ENCODE data around the gene SPOCK1. TPM values are rescaled to one million over a fixed set of nuclear protein-coding genes. Genes with fewer than 3 reads are reported as not detected.
A peak's percentile ranks its signal among the peaks of the same experiment; 100 is the strongest.

Gene SPOCK1
- total RNA-seq, 1 donor: 231 TPM

DNA sequence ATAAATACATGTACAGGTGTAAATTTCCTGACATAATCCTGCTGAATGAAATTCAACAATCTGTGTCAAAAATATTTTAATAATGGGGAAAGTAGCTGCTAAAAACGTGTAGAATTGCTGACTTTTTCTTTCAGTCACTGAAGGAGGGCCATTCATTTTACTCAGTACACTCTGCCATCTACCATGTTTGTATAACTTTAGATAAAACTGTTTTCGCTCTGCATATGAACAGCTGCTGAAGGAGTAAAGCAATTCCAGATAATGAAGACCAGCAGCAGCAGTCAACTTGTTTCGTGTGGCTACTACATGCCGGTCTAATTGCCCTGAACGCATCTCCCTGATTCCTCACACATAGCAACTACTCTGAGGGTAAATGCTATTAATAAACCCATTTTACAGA, 380.5 kb downstream of the SPOCK1 start:
- DNase-seq (ENCODE audit: insufficient read length, low spot score, missing footprints): no peak
- Histone ChIP-seq H3K36me3 (ENCODE audit: insufficient read depth, low read length) (no peaks in the 10 kb centered on the region), H4K20me1 (ENCODE audit: insufficient read depth, low read length) (peaks cover 14% of the 10 kb centered on the region), H2AFZ (ENCODE audit: low read length) (no peak overlapping the region), H3K27me3 (ENCODE audit: insufficient read depth, low read length) (no peaks in the 10 kb centered on the region), H3K9me3 (ENCODE audit: low read depth, low read length) (no peaks in the 10 kb centered on the region), H3K4me1 (ENCODE audit: insufficient read depth, low read length) (peaks cover 44% of the 10 kb centered on the region), H3K4me2 (ENCODE audit: insufficient read depth, low read length) (no peak overlapping the region), H3K27ac (ENCODE audit: low read depth, low read length) (no peak overlapping the region), H3K4me3 (ENCODE audit: insufficient read depth, low read length) (no peak overlapping the region), H3K79me2 (ENCODE audit: insufficient read depth, low read length) (peaks cover 2% of the 10 kb centered on the region)
- TF ChIP-seq, protein P1, sequence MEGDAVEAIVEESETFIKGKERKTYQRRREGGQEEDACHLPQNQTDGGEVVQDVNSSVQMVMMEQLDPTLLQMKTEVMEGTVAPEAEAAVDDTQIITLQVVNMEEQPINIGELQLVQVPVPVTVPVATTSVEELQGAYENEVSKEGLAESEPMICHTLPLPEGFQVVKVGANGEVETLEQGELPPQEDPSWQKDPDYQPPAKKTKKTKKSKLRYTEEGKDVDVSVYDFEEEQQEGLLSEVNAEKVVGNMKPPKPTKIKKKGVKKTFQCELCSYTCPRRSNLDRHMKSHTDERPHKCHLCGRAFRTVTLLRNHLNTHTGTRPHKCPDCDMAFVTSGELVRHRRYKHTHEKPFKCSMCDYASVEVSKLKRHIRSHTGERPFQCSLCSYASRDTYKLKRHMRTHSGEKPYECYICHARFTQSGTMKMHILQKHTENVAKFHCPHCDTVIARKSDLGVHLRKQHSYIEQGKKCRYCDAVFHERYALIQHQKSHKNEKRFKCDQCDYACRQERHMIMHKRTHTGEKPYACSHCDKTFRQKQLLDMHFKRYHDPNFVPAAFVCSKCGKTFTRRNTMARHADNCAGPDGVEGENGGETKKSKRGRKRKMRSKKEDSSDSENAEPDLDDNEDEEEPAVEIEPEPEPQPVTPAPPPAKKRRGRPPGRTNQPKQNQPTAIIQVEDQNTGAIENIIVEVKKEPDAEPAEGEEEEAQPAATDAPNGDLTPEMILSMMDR (IDR thresholded peaks at IDR 0.05; ENCODE audit: extremely low read depth, low read depth, low read length): no peak

DNA sequence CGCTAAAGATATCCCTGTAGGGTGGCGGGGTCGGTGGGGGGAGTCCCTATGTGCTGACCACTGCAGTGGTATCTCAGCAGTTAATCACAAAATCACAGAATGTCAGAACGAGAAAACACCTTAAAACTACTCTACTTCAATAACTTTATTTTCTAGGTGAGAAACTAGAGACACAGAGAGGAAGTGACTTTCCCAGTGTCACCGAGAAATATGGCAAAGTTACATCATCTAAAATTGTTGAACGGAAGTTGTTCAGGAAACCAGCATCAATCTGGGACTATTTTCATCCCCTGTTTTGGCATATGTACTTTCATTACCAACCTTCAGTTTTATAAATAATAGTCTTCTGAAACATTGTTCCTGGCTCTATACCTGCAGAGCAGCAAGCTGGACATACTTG, 384.0 kb downstream of the SPOCK1 start:
- H3K36me3 ChIP-seq (ENCODE audit: insufficient read depth, low read length): peaks cover 19% of the 10 kb centered on the region
- no peak overlapping the region for H3K4me3 ChIP-seq (ENCODE audit: insufficient read depth, low read length)
- no peaks in the 10 kb centered on the region for H4K20me1 ChIP-seq (ENCODE audit: insufficient read depth, low read length)
- no peak overlapping the region for H2AFZ ChIP-seq (ENCODE audit: low read length)
- peaks cover 28% of the 10 kb centered on the region for H3K4me1 ChIP-seq (ENCODE audit: insufficient read depth, low read length)
- H3K9me3 ChIP-seq (ENCODE audit: low read depth, low read length): no peaks in the 10 kb centered on the region
- peak overlapping the region; percentile 29 for H3K4me2 ChIP-seq (ENCODE audit: insufficient read depth, low read length)
- TF ChIP-seq, protein P1 (IDR thresholded peaks at IDR 0.05; ENCODE audit: extremely low read depth, low read depth, low read length): no peak
- no peak for DNase-seq (ENCODE audit: insufficient read length, low spot score, missing footprints)
- peak overlapping the region; percentile 64 for H3K27ac ChIP-seq (ENCODE audit: low read depth, low read length)
- no peaks in the 10 kb centered on the region for H3K27me3 ChIP-seq (ENCODE audit: insufficient read depth, low read length)
- no peaks in the 10 kb centered on the region for H3K79me2 ChIP-seq (ENCODE audit: insufficient read depth, low read length)

DNA sequence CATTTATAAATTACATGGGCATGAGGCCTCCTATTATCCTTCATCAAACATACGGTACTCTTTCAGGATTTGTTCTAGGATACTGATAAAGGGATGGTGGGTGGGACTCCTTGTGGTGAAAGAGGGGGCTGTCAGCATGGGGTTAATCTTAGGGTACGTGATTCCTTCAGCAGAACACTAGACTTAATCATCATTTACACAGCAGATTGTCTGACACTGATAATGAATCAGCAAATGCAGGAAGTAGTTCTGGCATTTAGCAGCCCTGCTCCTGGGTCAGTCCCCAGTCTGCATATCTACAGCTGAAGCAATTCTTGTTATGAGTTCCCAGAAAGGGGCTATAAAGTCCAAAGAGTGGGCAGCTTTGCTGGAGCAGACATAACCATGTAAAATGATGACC, 384.6 kb downstream of the SPOCK1 start:
- TF ChIP-seq, protein P1 (IDR thresholded peaks at IDR 0.05; ENCODE audit: extremely low read depth, low read depth, low read length): peak; percentile 17
- H3K36me3 ChIP-seq (ENCODE audit: insufficient read depth, low read length): peaks cover 19% of the 10 kb centered on the region
- no peak overlapping the region for H2AFZ ChIP-seq (ENCODE audit: low read length)
- no peaks in the 10 kb centered on the region for H4K20me1 ChIP-seq (ENCODE audit: insufficient read depth, low read length)
- peaks cover 22% of the 10 kb centered on the region for H3K4me1 ChIP-seq (ENCODE audit: insufficient read depth, low read length)
- peak; percentile 73 for DNase-seq (ENCODE audit: insufficient read length, low spot score, missing footprints)
- H3K4me2 ChIP-seq (ENCODE audit: insufficient read depth, low read length): peak overlapping the region; percentile 29
- H3K79me2 ChIP-seq (ENCODE audit: insufficient read depth, low read length): no peaks in the 10 kb centered on the region
- H3K27me3 ChIP-seq (ENCODE audit: insufficient read depth, low read length): no peaks in the 10 kb centered on the region
- H3K4me3 ChIP-seq (ENCODE audit: insufficient read depth, low read length): no peak overlapping the region
- no peaks in the 10 kb centered on the region for H3K9me3 ChIP-seq (ENCODE audit: low read depth, low read length)
- peak overlapping the region; percentile 64 for H3K27ac ChIP-seq (ENCODE audit: low read depth, low read length)

DNA sequence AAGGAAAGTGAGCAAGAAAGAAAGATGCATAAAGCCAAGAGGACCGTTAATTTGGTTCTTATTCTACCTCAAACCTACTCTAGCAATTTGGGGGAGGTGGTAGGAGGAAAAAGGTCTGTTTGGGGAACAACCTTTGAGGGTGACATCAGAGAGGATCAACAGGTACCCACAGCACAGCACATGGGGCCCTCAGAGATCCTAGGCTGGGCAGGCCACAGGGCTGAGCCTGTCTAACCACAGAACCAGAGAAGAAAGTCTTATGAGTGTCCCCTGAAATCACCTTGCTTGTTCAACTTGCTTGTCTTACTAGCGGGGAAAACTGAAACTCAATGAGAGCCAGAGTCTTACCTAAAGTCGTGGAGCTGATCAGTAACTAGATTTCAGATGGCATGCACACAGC, 385.2 kb downstream of the SPOCK1 start:
- no peak overlapping the region for H2AFZ ChIP-seq (ENCODE audit: low read length)
- no peak for DNase-seq (ENCODE audit: insufficient read length, low spot score, missing footprints)
- TF ChIP-seq, protein P1 (IDR thresholded peaks at IDR 0.05; ENCODE audit: extremely low read depth, low read depth, low read length): no peak
- no peak overlapping the region for H3K4me3 ChIP-seq (ENCODE audit: insufficient read depth, low read length)
- H3K27me3 ChIP-seq (ENCODE audit: insufficient read depth, low read length): no peaks in the 10 kb centered on the region
- H3K4me1 ChIP-seq (ENCODE audit: insufficient read depth, low read length): peaks cover 16% of the 10 kb centered on the region
- H3K36me3 ChIP-seq (ENCODE audit: insufficient read depth, low read length): peaks cover 19% of the 10 kb centered on the region
- H3K27ac ChIP-seq (ENCODE audit: low read depth, low read length): peak overlapping the region; percentile 64
- no peak overlapping the region for H3K4me2 ChIP-seq (ENCODE audit: insufficient read depth, low read length)
- H3K9me3 ChIP-seq (ENCODE audit: low read depth, low read length): no peaks in the 10 kb centered on the region
- H3K79me2 ChIP-seq (ENCODE audit: insufficient read depth, low read length): no peaks in the 10 kb centered on the region
- no peaks in the 10 kb centered on the region for H4K20me1 ChIP-seq (ENCODE audit: insufficient read depth, low read length)
